ENCODE data around the gene RELN. TPM values are rescaled to one million over a fixed set of nuclear protein-coding genes. Genes with fewer than 3 reads are reported as not detected.

The RELN gene
- total and polyA plus RNA-seq, 9 of the 15 experiments (the other 6 are each of a cell fraction or from before 2014, with no cell fraction given), result 12.9 to 43.2 (median 18.1) TPM

- WGBS (ENCODE audit: insufficient coverage, low coverage, missing lambda C conversion rate), result 76% methylated on average over 4 of the region's 4 CpGs
- intact Hi-C loops (cut with micrococcal nuclease), result no loop called here
- Histone ChIP-seq H3K36me3 (ENCODE audit: control insufficient read depth, insufficient read depth, low read length) (no peaks in the 10 kb centered on the region), H4K20me1 (replicated peaks; ENCODE audit: control insufficient read depth, insufficient read depth, low read length) (no peaks in the 10 kb centered on the region), H3K27me3 (ENCODE audit: control insufficient read depth in 2 of 2, insufficient read depth in 2 of 2, low read length in 2 of 2) (no peaks in the 10 kb centered on the region), H3K4me2 (ENCODE audit: insufficient read depth, low read length) (no peak overlapping the region), H2AFZ (ENCODE audit: low read depth, low read length) (peak overlapping the region; percentile 73), H3K4me1 (replicated peaks in 1 of 2; ENCODE audit: control insufficient read depth in 2 of 2, insufficient read depth in 2 of 2, low read length in 2 of 2) (peaks cover 0 to 6% of the 10 kb centered on the region in 2 experiments; a peak in 4 of 5 replicates), H3K27ac (ENCODE audit: extremely low read depth, low read depth, low read length) (no peak overlapping the region; the same call in 2 of the 3 replicates), H3K79me2 (ENCODE audit: control insufficient read depth, insufficient read depth, low read length) (no peaks in the 10 kb centered on the region), H3K9me3 (replicated peaks; ENCODE audit: control insufficient read depth, insufficient read depth, low read depth, low read length) (no peaks in the 10 kb centered on the region; the same call in 1 of the 2 replicates), H3K9ac (ENCODE audit: insufficient read depth in 1 of 2, low read depth in 2 of 2, low read length in 2 of 2) (no peak overlapping the region), H3K9me1 (ENCODE audit: control insufficient read depth, insufficient read depth, low read length) (no peaks in the 10 kb centered on the region), H3K4me3 (no peak overlapping the region)
- in situ Hi-C loops (cut with MboI), result no loop called here
- CTCF ChIA-PET (ENCODE audit: low intra/inter-chr PET ratio), result no interaction called here
- FAIRE-seq, result no peak
- BruUV-seq (replicated peaks), result no TSS peak
- TF ChIP-seq THRAP3 (IDR thresholded peaks at IDR 0.05; ENCODE audit: borderline replicate concordance), result no peak
- no peak for TF ChIP-seq USF2 (CRISPR knock-in tag; IDR thresholded peaks at IDR 0.05)
- TF ChIP-seq CBX3 (IDR thresholded peaks at IDR 0.05; ENCODE audit: borderline replicate concordance in 1 of 2, low read length in 2 of 2), result peak in 1 of 2 experiments; percentile 30; a peak in 1 of 3 replicates
- TF ChIP-seq ZNF407 (IDR thresholded peaks at IDR 0.05; ENCODE audit: low read depth), result no peak
- TF ChIP-seq ETV5 (CRISPR knock-in tag; IDR thresholded peaks at IDR 0.05; ENCODE audit: low read depth), result no peak
- TF ChIP-seq CBX8 (IDR thresholded peaks at IDR 0.05; ENCODE audit: borderline replicate concordance, extremely low read depth, low read depth, low read length, poor library complexity, severe bottlenecking), result no peak
- TF ChIP-seq GTF3C2 (IDR thresholded peaks at IDR 0.05; ENCODE audit: borderline replicate concordance, extremely low read depth, insufficient read length), result no peak
- TF ChIP-seq SOX6 (IDR thresholded peaks at IDR 0.05), result no peak
- peak; percentile 64 for ATAC-seq
- POLR2A ChIA-PET, result interaction anchor here (1.4 kb wide), 1 partner anchor 9 kb away, joined by 3 read pairs; no protein-coding TSS in a partner anchor
- DNase-seq (ENCODE audit: extremely low read depth in 1 of 4, low spot score in 3 of 4), result peak in 1 of 4 experiments; percentile 25
Measured at GRCh38 chr7:104005197-104005596, 15.7 kb upstream of the RELN start.
